ENCODE measurements around the gene CEACAM19. TPM values are rescaled to one million over a fixed set of nuclear protein-coding genes. Genes with fewer than 3 reads are reported as not detected.

The CEACAM19 gene
- total and polyA plus RNA-seq, 2 of the 8 experiments (the other 6 are each of a cell fraction or from before 2014, with no cell fraction given) = 3.1 to 3.4 TPM

GRCh38 chr19:44653343-44653742 lies 17.9 kb upstream of the CEACAM19 start:
- H3K36me3 ChIP-seq (ENCODE audit: control insufficient read depth in 2 of 4, insufficient read depth in 4 of 4, low read length in 3 of 4) = peaks cover 20 to 40% (median 33%) of the 10 kb centered on the region in 4 experiments
- no peak overlapping the region for H2BK5ac ChIP-seq (ENCODE audit: low read depth, low read length)
- H2BK120ac ChIP-seq (replicated peaks; ENCODE audit: low read depth, low read length) = no peak overlapping the region
- no peak overlapping the region for H3K56ac ChIP-seq (replicated peaks; ENCODE audit: insufficient read length, low read depth, low read length)
- no peak overlapping the region for H3K27ac ChIP-seq (ENCODE audit: low read depth, low read length)
- peaks cover 0 to 7% of the 10 kb centered on the region in 2 experiments for H4K20me1 ChIP-seq (replicated peaks in 1 of 2; ENCODE audit: control insufficient read depth in 1 of 2, insufficient read depth in 2 of 2, low read length in 2 of 2)
- H2BK15ac ChIP-seq (ENCODE audit: low read length) = no peak overlapping the region
- no peak overlapping the region for H3K4me3 ChIP-seq (ENCODE audit: extremely low read depth in 1 of 4, insufficient read depth in 2 of 4, low read depth in 3 of 4, low read length in 4 of 4)
- no peak overlapping the region for H2BK20ac ChIP-seq (ENCODE audit: low read length)
- H4K8ac ChIP-seq (ENCODE audit: extremely low read depth, insufficient read depth, low read length) = no peak overlapping the region
- no peak for DNase-seq (ENCODE audit: low read depth in 1 of 2, low spot score in 2 of 2)
- no peak overlapping the region for H4K91ac ChIP-seq (replicated peaks; ENCODE audit: insufficient read length, low read length)
- H3K79me1 ChIP-seq (ENCODE audit: low read depth, low read length) = no peaks in the 10 kb centered on the region; the same call in 1 of the 2 replicates
- ChIA-PET CTCF (ENCODE audit: partially characterized antibody) (interaction anchor here (0.5 to 13.3 kb wide), 13 partner anchors 10 to 117 kb away, joined by 3 to 126 read pairs (median 4); no protein-coding TSS in a partner anchor), POLR2A (ENCODE audit: partially characterized antibody) (interaction anchor here (2.1 kb wide), 1 partner anchor 9 kb away, joined by 6 read pairs; the partner anchor contains the start of gene PVR)
- H3K23ac ChIP-seq (ENCODE audit: insufficient read length) = no peak overlapping the region
- peaks cover 0 to 2% (median 0%) of the 10 kb centered on the region in 4 experiments; a peak in 2 of 7 replicates for H3K4me1 ChIP-seq (replicated peaks in 1 of 4; ENCODE audit: control insufficient read depth in 3 of 4, insufficient read depth in 4 of 4, low read length in 3 of 4)
- no peak overlapping the region for H3K4ac ChIP-seq (replicated peaks; ENCODE audit: insufficient read length, low read depth, low read length)
- no peak overlapping the region for H3K4me2 ChIP-seq (ENCODE audit: insufficient read depth in 1 of 2, low read depth in 2 of 2, low read length in 2 of 2)
- no peaks in the 10 kb centered on the region for H3K23me2 ChIP-seq (ENCODE audit: low read depth, low read length)
- no peak overlapping the region for H2AK5ac ChIP-seq (ENCODE audit: low read depth, low read length)
- H2BK12ac ChIP-seq (ENCODE audit: low read depth, low read length) = no peak overlapping the region
- H3K9me3 ChIP-seq (ENCODE audit: insufficient read depth in 2 of 2, low read depth in 1 of 2, low read length in 1 of 2) = no peaks in the 10 kb centered on the region
- FAIRE-seq = no peak
- no peak overlapping the region for H2AFZ ChIP-seq (ENCODE audit: low read length)
- 99% methylated on average over 5 of the region's 5 CpGs; no CpG with 5 or more reads in 1 of the 2 experiments for WGBS, 2 experiments (ENCODE audit: extremely low coverage in 1 of 2, insufficient coverage in 1 of 2, insufficient read length in 1 of 2, insufficient replicate concordance in 2 of 2, low coverage in 1 of 2, low lambda C conversion rate in 2 of 2, missing lambda C conversion rate in 1 of 2)
- no peak overlapping the region for H3K18ac ChIP-seq (ENCODE audit: extremely low read depth, low read length)
- no peak overlapping the region for H4K5ac ChIP-seq (ENCODE audit: insufficient read length, low read depth, low read length)
- no peak overlapping the region for H3K14ac ChIP-seq (ENCODE audit: insufficient read length)
- H3K9ac ChIP-seq (replicated peaks in 1 of 4; ENCODE audit: extremely low read depth in 1 of 4, low read depth in 3 of 4, low read length in 3 of 4) = no peak overlapping the region
- H3K27me3 ChIP-seq (replicated peaks in 1 of 4; ENCODE audit: control insufficient read depth in 3 of 4, extremely low read depth in 1 of 4, insufficient read depth in 3 of 4, low read length in 3 of 4) = no peaks in the 10 kb centered on the region
- H3K79me2 ChIP-seq (ENCODE audit: control insufficient read depth in 1 of 2, insufficient read depth in 2 of 2, low read length in 2 of 2) = no peaks in the 10 kb centered on the region
- no peak for TF ChIP-seq CHD2 (IDR thresholded peaks at IDR 0.05; ENCODE audit: low read length)
- TF ChIP-seq SIX5 (IDR thresholded peaks at IDR 0.05; ENCODE audit: low read depth, low read length) = no peak
- no peak for TF ChIP-seq USF2 (IDR thresholded peaks at IDR 0.05; ENCODE audit: low read length)
- TF ChIP-seq RAD21 (IDR thresholded peaks at IDR 0.05 in 1 of 2, conservative IDR thresholded peaks at IDR 0.05 in 1 of 2; ENCODE audit: low read depth in 2 of 2, low read length in 2 of 2) = no peak
- no peak for TF ChIP-seq TAF7 (optimal IDR thresholded peaks at IDR 0.05; ENCODE audit: borderline replicate concordance, low read depth, low read length)
- TF ChIP-seq TBP (IDR thresholded peaks at IDR 0.05; ENCODE audit: low read depth, low read length) = no peak
- TF ChIP-seq CTCF (IDR thresholded peaks at IDR 0.05; ENCODE audit: control extremely low read depth in 1 of 3, insufficient read depth in 1 of 3, low read depth in 1 of 3, low read length in 3 of 3) = no peak
- TF ChIP-seq EP300 (IDR thresholded peaks at IDR 0.05; ENCODE audit: borderline replicate concordance in 1 of 2, low read depth in 2 of 2, low read length in 2 of 2) = no peak
- no peak for TF ChIP-seq NRF1 (IDR thresholded peaks at IDR 0.05; ENCODE audit: low read depth, low read length)
- no peak for TF ChIP-seq HDAC6 (IDR thresholded peaks at IDR 0.05; ENCODE audit: low read depth, low read length)
